CD4-positive, alpha-beta T cell (primary cell): ENCODE measurements around the gene STIM2. TPM values are rescaled to one million over a fixed set of nuclear protein-coding genes. Genes with fewer than 3 reads are reported as not detected.

ENCODE experiments used
- ATAC-seq: fragments of 200-7000 bp; cut with Tn5 transposase; one replicate; pipeline ENCODE4 v1.10.0; 2022; ENCODE audit warnings: mild to moderate bottlenecking; ENCODE audit not compliant: poor library complexity
- CTCF ChIA-PET: fragments of 350-600 bp; sonication (Branson Sonifier 250); formaldehyde crosslinking; loops from one replicate; lab custom pipeline; 2021; ENCODE audit warnings: antibody characterized with exemption, inconsistent platforms; lab: Charles Lee
- POLR2A ChIA-PET: fragments of 350-600 bp; sonication (Branson Sonifier 250); formaldehyde crosslinking; loops from one replicate; lab custom pipeline; 2021; ENCODE audit warnings: antibody characterized with exemption, inconsistent platforms; lab: Charles Lee
- DNase-seq, 14 experiments: peaks; one replicate each; pipeline ENCODE4 v3.0.0-alpha.2; 2013 to 2020; ENCODE audit warnings: mixed read lengths in 2 of 14
- H3K27ac ChIP-seq, 2 donors: one replicate each; pipeline versions ENCODE4 v1.5.1 to v1.7.0; 2013; ENCODE audit warnings: low read length in 2 of 2, low read depth in 1 of 2, mild to moderate bottlenecking in 1 of 2
- H3K27me3 ChIP-seq, 2 experiments: 1 replicate in 1 of 2; 2 replicates in 1 of 2; pipeline versions ENCODE4 v1.6.1 to v1.7.0; 2013; ENCODE audit warnings: low read length in 2 of 2, control low read depth in 1 of 2, mild to moderate bottlenecking in 1 of 2, moderate library complexity in 1 of 2; ENCODE audit not compliant: insufficient read depth in 2 of 2, control insufficient read depth in 1 of 2
- H3K36me3 ChIP-seq: one replicate; pipeline ENCODE4 v1.6.1; 2013; ENCODE audit warnings: low read length, control low read depth; ENCODE audit not compliant: insufficient read depth
- H3K4me1 ChIP-seq: one replicate; pipeline ENCODE4 v1.6.1; 2013; ENCODE audit warnings: low read length, control low read depth; ENCODE audit not compliant: insufficient read depth
- H3K4me3 ChIP-seq: one replicate; pipeline ENCODE4 v1.5.1; 2013; ENCODE audit warnings: mild to moderate bottlenecking, low read length, moderate library complexity
- H3K9me3 ChIP-seq, 2 experiments: 1 replicate in 1 of 2; 2 replicates in 1 of 2; pipeline versions ENCODE4 v1.6.1 to v1.7.0; 2013; ENCODE audit warnings: low read length in 2 of 2, mild to moderate bottlenecking in 2 of 2, control low read depth in 1 of 2, moderate library complexity in 1 of 2; ENCODE audit not compliant: control insufficient read depth in 1 of 2, insufficient read depth in 1 of 2
- H3K27ac Mint-ChIP-seq: one replicate; pipeline ENCODE4 v1.8.0; 2020; ENCODE audit warnings: mixed read lengths
- H3K27me3 Mint-ChIP-seq: one replicate; pipeline ENCODE4 v1.8.0; 2021; ENCODE audit warnings: mixed read lengths
- H3K36me3 Mint-ChIP-seq: one replicate; pipeline ENCODE4 v1.8.0; 2021; ENCODE audit warnings: low read depth, mixed read lengths
- H3K4me1 Mint-ChIP-seq: one replicate; pipeline ENCODE4 v1.8.0; 2021; ENCODE audit warnings: low read depth, mixed read lengths
- H3K4me3 Mint-ChIP-seq: one replicate; pipeline ENCODE4 v1.8.0; 2020; ENCODE audit warnings: mild to moderate bottlenecking, mixed read lengths
- H3K9me3 Mint-ChIP-seq: one replicate; pipeline ENCODE4 v1.8.0; 2020; ENCODE audit warnings: mixed read lengths
- CTCF ChIP-seq: fragments of 200-600 bp; IDR thresholded peaks from one replicate; pipeline ENCODE4 v1.8.0; 2022; ENCODE audit warnings: antibody characterized with exemption, mild to moderate bottlenecking
- intact Hi-C, 2 experiments: fragments of 100-400 bp; cut with DNase I in 1 of 2; cut with micrococcal nuclease in 1 of 2; formaldehyde crosslinking; loops; one replicate each; pipeline versions ENCODE4 v1.15.1 to v1.9.0; 2023 to 2025; cut with DNase I, micrococcal nuclease
- total RNA-seq, 174 experiments: library from RNA in 2 of 174; stranded (reverse) in 2 of 174; gene quantifications; one replicate each; pipeline ENCODE4 v1.2.3 and lab custom pipeline; 2021 to 2026

STIM2 gene
- total RNA-seq, 2 experiments from 2014 or later = 53.7 to 54.9 TPM

GRCh38 chr4:27057662-27058061 is 197.0 kb downstream of the STIM2 start:
- no peaks in the 10 kb centered on the region for H3K4me1 Mint-ChIP-seq
- Histone ChIP-seq H3K9me3 (no peaks in the 10 kb centered on the region), H3K27me3 (peaks cover 0 to 7% of the 10 kb centered on the region in 2 experiments), H3K4me1 (no peaks in the 10 kb centered on the region), H3K36me3 (no peaks in the 10 kb centered on the region), H3K4me3 (no peak overlapping the region), H3K27ac (no peak overlapping the region)
- intact Hi-C loops = no loop called here
- H3K4me3 Mint-ChIP-seq = no peak overlapping the region
- ChIA-PET CTCF (no interaction called here), POLR2A (no interaction called here)
- no peak for ATAC-seq
- no peak for DNase-seq
- TF ChIP-seq CTCF = no peak
- no peaks in the 10 kb centered on the region for H3K9me3 Mint-ChIP-seq
- H3K27ac Mint-ChIP-seq = no peak overlapping the region
- H3K36me3 Mint-ChIP-seq = no peaks in the 10 kb centered on the region
- peaks cover 42% of the 10 kb centered on the region for H3K27me3 Mint-ChIP-seq

- Mint-ChIP-seq H3K4me3 (no peak overlapping the region), H3K9me3 (no peaks in the 10 kb centered on the region), H3K4me1 (no peaks in the 10 kb centered on the region), H3K36me3 (no peaks in the 10 kb centered on the region), H3K27ac (no peak overlapping the region), H3K27me3 (peaks cover 32% of the 10 kb centered on the region)
- no peak for TF ChIP-seq CTCF
- no peak overlapping the region for H3K27ac ChIP-seq
- H3K9me3 ChIP-seq = no peaks in the 10 kb centered on the region
- CTCF ChIA-PET = no interaction called here
- POLR2A ChIA-PET = no interaction called here
- DNase-seq = no peak
- no peak for ATAC-seq
- intact Hi-C loops = no loop called here
- no peaks in the 10 kb centered on the region for H3K36me3 ChIP-seq
- no peaks in the 10 kb centered on the region for H3K4me1 ChIP-seq
- peaks cover 0 to 7% of the 10 kb centered on the region in 2 experiments for H3K27me3 ChIP-seq
- no peak overlapping the region for H3K4me3 ChIP-seq
These were observed 198.3 kb downstream of the STIM2 start for GRCh38 chr4:27058819-27059406.

- Histone ChIP-seq H3K27me3 (peaks cover 0 to 6% of the 10 kb centered on the region in 2 experiments), H3K36me3 (no peaks in the 10 kb centered on the region), H3K27ac (no peak overlapping the region), H3K4me1 (no peaks in the 10 kb centered on the region), H3K9me3 (no peaks in the 10 kb centered on the region), H3K4me3 (no peak overlapping the region)
- H3K4me3 Mint-ChIP-seq = no peak overlapping the region
- H3K9me3 Mint-ChIP-seq = no peaks in the 10 kb centered on the region
- ChIA-PET CTCF (no interaction called here), POLR2A (no interaction called here)
- no peak for ATAC-seq
- no peaks in the 10 kb centered on the region for H3K4me1 Mint-ChIP-seq
- no peaks in the 10 kb centered on the region for H3K36me3 Mint-ChIP-seq
- no peak for DNase-seq
- intact Hi-C loops = no loop called here
- no peak overlapping the region for H3K27ac Mint-ChIP-seq
- no peak for TF ChIP-seq CTCF
- H3K27me3 Mint-ChIP-seq = peaks cover 32% of the 10 kb centered on the region
These were observed 198.8 kb downstream of the STIM2 start for GRCh38 chr4:27059446-27059845.
